ENCODE results near the gene DGKE. TPM values are rescaled to one million over a fixed set of nuclear protein-coding genes. Genes with fewer than 3 reads are reported as not detected.

The DGKE gene
- total RNA-seq, 1 donor from 2014 or later: 12.7 TPM

DNA sequence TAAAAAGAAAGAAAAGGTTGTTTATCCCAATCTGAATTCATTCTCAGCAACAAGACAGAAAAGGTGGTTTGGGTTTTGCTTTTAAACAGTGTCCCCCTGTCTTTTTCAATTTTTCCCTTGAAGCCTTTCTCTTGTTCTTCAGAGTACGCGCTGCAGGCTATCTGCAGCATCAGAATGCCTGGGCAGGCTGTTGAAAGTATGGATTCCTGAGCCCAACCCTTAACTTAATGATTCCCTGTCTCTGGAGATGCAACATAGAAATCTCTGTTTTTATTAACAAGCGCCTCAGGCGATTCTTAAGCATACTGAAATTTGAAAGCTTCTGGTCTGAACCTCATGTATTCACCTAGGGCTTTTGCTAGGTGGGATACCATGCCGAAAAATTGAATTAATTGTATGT lies 32.1 kb downstream of the DGKE start:
- H3K4me1 ChIP-seq: peaks cover 7% of the 10 kb centered on the region
- TF ChIP-seq, protein P1, sequence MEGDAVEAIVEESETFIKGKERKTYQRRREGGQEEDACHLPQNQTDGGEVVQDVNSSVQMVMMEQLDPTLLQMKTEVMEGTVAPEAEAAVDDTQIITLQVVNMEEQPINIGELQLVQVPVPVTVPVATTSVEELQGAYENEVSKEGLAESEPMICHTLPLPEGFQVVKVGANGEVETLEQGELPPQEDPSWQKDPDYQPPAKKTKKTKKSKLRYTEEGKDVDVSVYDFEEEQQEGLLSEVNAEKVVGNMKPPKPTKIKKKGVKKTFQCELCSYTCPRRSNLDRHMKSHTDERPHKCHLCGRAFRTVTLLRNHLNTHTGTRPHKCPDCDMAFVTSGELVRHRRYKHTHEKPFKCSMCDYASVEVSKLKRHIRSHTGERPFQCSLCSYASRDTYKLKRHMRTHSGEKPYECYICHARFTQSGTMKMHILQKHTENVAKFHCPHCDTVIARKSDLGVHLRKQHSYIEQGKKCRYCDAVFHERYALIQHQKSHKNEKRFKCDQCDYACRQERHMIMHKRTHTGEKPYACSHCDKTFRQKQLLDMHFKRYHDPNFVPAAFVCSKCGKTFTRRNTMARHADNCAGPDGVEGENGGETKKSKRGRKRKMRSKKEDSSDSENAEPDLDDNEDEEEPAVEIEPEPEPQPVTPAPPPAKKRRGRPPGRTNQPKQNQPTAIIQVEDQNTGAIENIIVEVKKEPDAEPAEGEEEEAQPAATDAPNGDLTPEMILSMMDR (IDR thresholded peaks at IDR 0.05): no peak
- no peaks in the 10 kb centered on the region for H3K9me3 ChIP-seq
- intact Hi-C loops (cut with DNase I): no loop called here
- no peak overlapping the region for H3K4me3 ChIP-seq
- ATAC-seq: no peak
- peaks cover 27% of the 10 kb centered on the region for H3K36me3 ChIP-seq
- H3K27ac ChIP-seq: no peak overlapping the region
- DNase-seq: no peak
- H3K27me3 ChIP-seq (ENCODE audit: low read depth): no peaks in the 10 kb centered on the region

DNA sequence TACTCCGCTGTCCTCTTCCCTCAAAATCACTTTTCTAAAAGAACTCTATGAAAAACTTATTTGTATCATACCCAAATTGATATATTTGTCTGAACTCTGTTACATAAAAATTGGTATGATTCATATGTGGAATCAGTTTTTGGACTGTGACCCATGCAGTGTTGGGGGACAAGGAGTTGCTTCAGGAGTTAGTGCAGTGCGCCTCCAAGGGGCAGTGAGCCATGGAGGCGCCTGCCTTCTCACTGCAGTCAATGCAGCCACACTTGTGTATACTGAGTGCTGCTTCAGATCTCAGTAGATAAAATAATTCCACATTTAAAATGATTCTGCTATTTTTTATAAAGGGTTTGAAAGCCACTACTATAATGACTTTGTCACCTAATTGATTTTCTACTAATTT lies 32.5 kb downstream of the DGKE start:
- no peak for DNase-seq
- H3K4me1 ChIP-seq: peaks cover 7% of the 10 kb centered on the region
- TF ChIP-seq, protein P1 (IDR thresholded peaks at IDR 0.05): peak; percentile 26
- H3K36me3 ChIP-seq: peaks cover 23% of the 10 kb centered on the region
- H3K27ac ChIP-seq: no peak overlapping the region
- intact Hi-C loops (cut with DNase I): no loop called here
- H3K9me3 ChIP-seq: no peaks in the 10 kb centered on the region
- ATAC-seq: no peak
- H3K27me3 ChIP-seq (ENCODE audit: low read depth): no peaks in the 10 kb centered on the region
- no peak overlapping the region for H3K4me3 ChIP-seq

DNA sequence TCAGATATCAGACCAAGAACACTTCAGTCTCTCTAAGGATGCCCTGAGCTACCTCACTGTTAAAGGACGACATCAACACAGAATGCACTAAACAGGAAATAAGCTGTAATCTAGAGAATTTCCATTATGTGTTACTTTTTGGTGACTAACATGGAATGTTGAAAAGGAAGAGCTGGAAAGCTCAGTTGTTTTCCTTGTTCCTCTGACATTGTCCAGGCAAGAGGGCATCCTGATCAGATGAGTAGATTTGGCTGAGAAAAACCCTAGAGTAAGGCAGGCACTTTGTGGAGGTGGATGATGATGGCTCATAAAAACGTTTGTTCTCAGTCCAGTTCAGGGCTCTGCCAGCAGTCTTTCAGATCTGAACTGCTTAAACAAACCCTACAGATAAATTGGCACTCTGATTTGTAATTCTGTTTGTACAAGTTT lies 34.0 kb downstream of the DGKE start:
- ATAC-seq: no peak
- no peaks in the 10 kb centered on the region for H3K27me3 ChIP-seq (ENCODE audit: low read depth)
- DNase-seq: no peak
- peaks cover 7% of the 10 kb centered on the region for H3K4me1 ChIP-seq
- intact Hi-C loops (cut with DNase I): no loop called here
- no peak overlapping the region for H3K4me3 ChIP-seq
- TF ChIP-seq, protein P1 (IDR thresholded peaks at IDR 0.05): no peak
- peaks cover 8% of the 10 kb centered on the region for H3K36me3 ChIP-seq
- H3K27ac ChIP-seq: no peak overlapping the region
- H3K9me3 ChIP-seq: no peaks in the 10 kb centered on the region

DNA sequence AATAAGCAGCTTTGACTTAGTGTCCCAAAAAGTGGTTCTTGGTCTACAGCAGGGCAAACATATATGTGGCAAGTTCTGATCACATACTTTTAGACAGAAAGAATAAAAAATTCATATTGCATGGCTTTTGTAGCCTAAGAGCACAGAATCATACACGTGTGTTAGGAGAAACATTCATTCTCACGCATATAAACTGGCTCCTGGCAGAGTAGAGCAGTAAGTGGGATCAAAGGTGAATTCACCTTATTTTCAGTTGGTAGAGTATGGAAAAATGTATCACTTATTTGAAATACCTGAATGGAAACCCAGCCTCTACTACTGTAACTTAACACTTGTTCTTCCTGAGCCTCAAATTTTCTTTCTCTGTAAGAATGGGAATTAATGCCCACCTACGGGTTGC lies 34.8 kb downstream of the DGKE start:
- no peak overlapping the region for H3K27ac ChIP-seq
- TF ChIP-seq, protein P1 (IDR thresholded peaks at IDR 0.05): no peak
- peaks cover under 1% of the 10 kb centered on the region for H3K36me3 ChIP-seq
- H3K4me3 ChIP-seq: no peak overlapping the region
- H3K9me3 ChIP-seq: no peaks in the 10 kb centered on the region
- H3K27me3 ChIP-seq (ENCODE audit: low read depth): no peaks in the 10 kb centered on the region
- intact Hi-C loops (cut with DNase I): no loop called here
- ATAC-seq: no peak
- no peak for DNase-seq
- H3K4me1 ChIP-seq: peaks cover 7% of the 10 kb centered on the region

DNA sequence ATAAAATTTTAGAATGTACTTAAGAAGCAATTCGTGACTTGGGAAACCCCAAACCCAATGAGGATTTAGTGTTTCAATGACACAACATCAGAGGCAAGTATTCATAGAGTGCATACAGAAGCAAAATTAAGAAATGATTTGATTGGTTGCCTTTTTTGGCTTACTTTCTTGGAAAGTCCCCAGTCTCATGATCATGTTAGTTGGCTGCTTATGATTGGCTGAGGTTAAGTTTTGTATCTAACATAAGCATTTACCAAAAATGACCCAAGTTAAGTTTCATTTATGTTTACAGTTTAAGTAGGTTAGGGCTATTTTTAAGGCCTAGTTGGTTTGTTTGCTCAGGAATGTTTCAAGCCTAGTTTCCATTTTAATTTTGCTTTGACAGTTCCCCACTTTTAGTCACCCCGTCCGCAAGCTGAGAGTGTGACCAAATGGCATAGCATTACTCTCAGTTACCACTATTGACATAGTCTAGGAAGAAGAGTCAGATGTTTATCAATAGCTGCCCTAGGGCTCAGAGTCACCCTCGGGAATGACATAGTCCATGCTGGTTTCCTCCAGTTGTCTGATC lies 36.2 kb downstream of the DGKE start:
- TF ChIP-seq, protein P1 (IDR thresholded peaks at IDR 0.05): no peak
- Histone ChIP-seq H3K4me3 (no peak overlapping the region), H3K9me3 (no peaks in the 10 kb centered on the region), H3K36me3 (no peaks in the 10 kb centered on the region), H3K4me1 (peaks cover 7% of the 10 kb centered on the region), H3K27ac (no peak overlapping the region), H3K27me3 (ENCODE audit: low read depth) (no peaks in the 10 kb centered on the region)
- DNase-seq: no peak
- ATAC-seq: no peak
- intact Hi-C loops (cut with DNase I): no loop called here

All from lower lobe of right lung (tissue), 2 donors.